Measurements from ENCODE around the gene TMEM234. TPM values are rescaled to one million over a fixed set of nuclear protein-coding genes. Genes with fewer than 3 reads are reported as not detected.
A peak's percentile ranks its signal among the peaks of the same experiment; 100 is the strongest.

The TMEM234 gene
- total and polyA plus RNA-seq, 2 of the 13 experiments (the other 11 are each of a cell fraction or from before 2014, with no cell fraction given) = 6.1 to 9.0 TPM

DNA sequence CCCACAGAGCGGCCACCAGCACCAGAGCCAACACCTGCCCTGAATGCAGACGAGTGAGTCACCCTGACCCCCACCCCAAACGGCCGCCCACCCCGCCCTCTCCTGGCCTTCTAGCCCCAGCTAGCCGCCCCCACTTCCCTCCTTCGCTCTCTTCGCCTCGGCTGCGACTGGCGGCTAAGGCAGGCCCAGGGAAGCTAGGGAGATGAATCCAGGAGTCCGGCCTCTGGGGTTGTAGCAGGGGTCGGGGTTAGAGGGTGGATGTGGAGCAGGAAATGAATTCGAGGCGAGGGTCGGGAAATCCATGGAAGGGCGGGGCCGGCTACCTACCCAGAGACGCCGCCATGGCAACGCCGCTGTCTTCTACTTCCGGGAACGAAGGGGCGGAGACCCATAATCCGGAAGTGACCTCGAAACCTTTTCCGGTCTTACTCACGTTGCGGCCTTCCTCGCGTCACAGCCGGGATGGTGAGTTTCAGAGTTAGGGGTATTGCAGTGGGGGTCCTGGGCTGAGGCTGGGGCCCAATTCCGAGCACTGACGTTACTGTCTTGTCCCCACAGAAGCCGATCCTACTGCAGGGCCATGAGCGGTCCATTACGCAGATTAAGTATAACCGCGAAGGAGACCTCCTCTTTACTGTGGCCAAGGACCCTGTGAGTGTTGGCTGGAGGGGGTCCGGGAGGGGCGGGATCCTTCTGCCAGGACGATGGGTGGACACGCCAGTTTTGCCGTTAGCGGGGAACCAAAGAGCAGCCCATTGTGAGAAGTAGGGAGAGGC is at the start of gene TMEM234, which contains the start of gene EIF3I (continued):
- TF ChIP-seq HNF1A (IDR thresholded peaks at IDR 0.05; ENCODE audit: low read depth) (no peak), HNF1A (CRISPR knock-in tag; IDR thresholded peaks at IDR 0.05; ENCODE audit: borderline replicate concordance) (no peak), IRF2 (CRISPR knock-in tag; IDR thresholded peaks at IDR 0.05) (peak; percentile 48; the same call in 1 of the 2 replicates), BRD4 (CRISPR knock-in tag; IDR thresholded peaks at IDR 0.05) (no peak; the same call in 1 of the 2 replicates), ZNF775 (CRISPR knock-in tag; IDR thresholded peaks at IDR 0.05; ENCODE audit: borderline replicate concordance) (no peak), CEBPZ (IDR thresholded peaks at IDR 0.05; ENCODE audit: low read length) (no peak), ZNF17 (CRISPR knock-in tag; IDR thresholded peaks at IDR 0.05) (no peak), SOX13 (IDR thresholded peaks at IDR 0.05) (no peak), SOX13 (CRISPR knock-in tag; conservative IDR thresholded peaks at IDR 0.05 in 1 of 2, IDR thresholded peaks at IDR 0.05 in 1 of 2) (no peak), ZNF335 (CRISPR knock-in tag; IDR thresholded peaks at IDR 0.05) (no peak), ZBTB4 (CRISPR knock-in tag; IDR thresholded peaks at IDR 0.05; ENCODE audit: borderline replicate concordance) (no peak), SPEN (CRISPR knock-in tag; IDR thresholded peaks at IDR 0.05; ENCODE audit: low read depth) (peak; percentile 71; the same call in 1 of the 2 replicates), ZBTB1 (CRISPR knock-in tag; IDR thresholded peaks at IDR 0.05; ENCODE audit: borderline replicate concordance) (no peak), CHD2 (IDR thresholded peaks at IDR 0.05; ENCODE audit: low read depth, low read length) (no peak), ZNF713 (CRISPR knock-in tag; IDR thresholded peaks at IDR 0.05) (no peak), ZNF496 (CRISPR knock-in tag; IDR thresholded peaks at IDR 0.05; ENCODE audit: insufficient replicate concordance) (no peak), ZFP37 (CRISPR knock-in tag; IDR thresholded peaks at IDR 0.05; ENCODE audit: borderline replicate concordance) (no peak), ARNT2 (CRISPR knock-in tag; IDR thresholded peaks at IDR 0.05; ENCODE audit: low read depth) (no peak)
